H9 (cell line): ENCODE results near the gene LSM3. TPM values are rescaled to one million over a fixed set of nuclear protein-coding genes. Genes with fewer than 3 reads are reported as not detected.
A peak's percentile ranks its signal among the peaks of the same experiment; 100 is the strongest.

Source experiments
- DNase-seq: peaks from one replicate; pipeline ENCODE4 v3.0.0-alpha.2; 2017
- H2AFZ ChIP-seq: one replicate; pipeline ENCODE4 v1.6.1; 2013; ENCODE audit warnings: mild to moderate bottlenecking, low read length, control low read depth, moderate library complexity
- H2AK5ac ChIP-seq: 2 replicates; pipeline ENCODE4 v1.6.1; 2013; ENCODE audit warnings: low read length, control low read depth, mixed read lengths; ENCODE audit not compliant: insufficient read length
- H2BK120ac ChIP-seq: one replicate; pipeline ENCODE4 v1.6.1; 2013; ENCODE audit warnings: low read depth, mild to moderate bottlenecking, low read length, control low read depth, inconsistent platforms; ENCODE audit not compliant: poor library complexity, severe bottlenecking
- H2BK12ac ChIP-seq: 2 replicates; pipeline ENCODE4 v1.6.1; 2013; ENCODE audit warnings: low read length, control low read depth, mixed read lengths, low read depth; ENCODE audit not compliant: insufficient read length
- H2BK15ac ChIP-seq: 2 replicates; pipeline ENCODE4 v1.6.1; 2013; ENCODE audit warnings: low read depth, low read length, control low read depth
- H2BK20ac ChIP-seq: one replicate; pipeline ENCODE4 v1.6.1; 2013; ENCODE audit warnings: low read depth, mild to moderate bottlenecking, low read length, control low read depth, inconsistent platforms; ENCODE audit not compliant: poor library complexity, severe bottlenecking
- H2BK5ac ChIP-seq: 2 replicates; pipeline ENCODE4 v1.6.1; 2013; ENCODE audit warnings: low read length, control low read depth, mixed read lengths; ENCODE audit not compliant: insufficient read length
- H3K14ac ChIP-seq: 2 replicates; pipeline ENCODE4 v1.6.1; 2013; ENCODE audit warnings: low read length, control low read depth; ENCODE audit not compliant: insufficient read depth
- H3K18ac ChIP-seq: 2 replicates; pipeline ENCODE4 v1.6.1; 2013; ENCODE audit warnings: low read depth, mild to moderate bottlenecking, mixed read lengths, low read length, control low read depth; ENCODE audit not compliant: insufficient read length
- H3K23ac ChIP-seq: 2 replicates; pipeline ENCODE4 v1.6.1; 2013; ENCODE audit warnings: low read length, control low read depth, mixed read lengths, low read depth; ENCODE audit not compliant: insufficient read length
- H3K23me2 ChIP-seq: 2 replicates; pipeline ENCODE4 v1.6.1; 2013; ENCODE audit warnings: low read depth, mild to moderate bottlenecking, mixed read lengths, low read length, control low read depth; ENCODE audit not compliant: insufficient read length, poor library complexity, severe bottlenecking
- H3K27ac ChIP-seq: 2 replicates; pipeline ENCODE4 v1.5.1; 2013; ENCODE audit warnings: low read length, control low read depth, mixed read lengths, low read depth; ENCODE audit not compliant: insufficient read length
- H3K27me3 ChIP-seq: 2 replicates; pipeline ENCODE4 v1.6.1; 2013; ENCODE audit warnings: low read length, control low read depth, inconsistent platforms; ENCODE audit not compliant: insufficient read depth
- H3K4ac ChIP-seq: 2 replicates; pipeline ENCODE4 v1.6.1; 2013; ENCODE audit warnings: low read depth, mild to moderate bottlenecking, control low read depth, inconsistent platforms, low read length, moderate library complexity
- H3K4me1 ChIP-seq: 2 replicates; pipeline ENCODE4 v1.6.1; 2013; ENCODE audit warnings: low read length, control low read depth, inconsistent platforms; ENCODE audit not compliant: insufficient read depth
- H3K4me2 ChIP-seq: 2 replicates; pipeline ENCODE4 v1.6.1; 2013; ENCODE audit warnings: low read length, control low read depth, mixed read lengths; ENCODE audit not compliant: insufficient read length, insufficient read depth
- H3K56ac ChIP-seq: 2 replicates; pipeline ENCODE4 v1.6.1; 2013; ENCODE audit warnings: low read depth, mild to moderate bottlenecking, mixed read lengths, low read length, control low read depth; ENCODE audit not compliant: insufficient read length
- H3K79me1 ChIP-seq: 2 replicates; pipeline ENCODE4 v1.6.1; 2013; ENCODE audit warnings: low read depth, mild to moderate bottlenecking, moderate library complexity, low read length, control low read depth, inconsistent platforms; ENCODE audit not compliant: insufficient read depth, poor library complexity, severe bottlenecking
- H3K79me2 ChIP-seq: 2 replicates; pipeline ENCODE4 v1.6.1; 2013; ENCODE audit warnings: low read length, control low read depth, inconsistent platforms; ENCODE audit not compliant: insufficient read depth
- H3K9ac ChIP-seq: 2 replicates; pipeline ENCODE4 v1.6.1; 2013; ENCODE audit warnings: low read length, control low read depth, mixed read lengths; ENCODE audit not compliant: insufficient read length; ENCODE audit errors: extremely low read depth
- H3K9me3 ChIP-seq: one replicate; pipeline ENCODE4 v1.6.1; 2013; ENCODE audit warnings: low read depth, low read length, inconsistent platforms; ENCODE audit not compliant: control insufficient read depth
- H3T11ph ChIP-seq: one replicate; pipeline ENCODE4 v1.6.1; 2013; ENCODE audit warnings: mild to moderate bottlenecking, low read length, control low read depth, inconsistent platforms
- H4K20me1 ChIP-seq: one replicate; pipeline ENCODE4 v1.6.1; 2013; ENCODE audit not compliant: control insufficient read depth, insufficient read length, insufficient read depth
- H4K5ac ChIP-seq: 2 replicates; pipeline ENCODE4 v1.6.1; 2013; ENCODE audit warnings: low read depth, mild to moderate bottlenecking, mixed read lengths, low read length, control low read depth; ENCODE audit not compliant: insufficient read length
- H4K8ac ChIP-seq: replicated peaks from 2 replicates; pipeline ENCODE4 v1.6.1; 2013; ENCODE audit warnings: low read length, control low read depth, mixed read lengths, low read depth; ENCODE audit not compliant: insufficient read length
- H4K91ac ChIP-seq: 2 replicates; pipeline ENCODE4 v1.6.1; 2013; ENCODE audit warnings: low read depth, mild to moderate bottlenecking, moderate library complexity, mixed read lengths, low read length, control low read depth; ENCODE audit not compliant: insufficient read length
- H3K27ac Mint-ChIP-seq, 3 experiments: 2 replicates in 2 of 3; 3 replicates in 1 of 3; pipeline ENCODE4 v1.8.0; 2020 to 2021; ENCODE audit warnings: mixed read lengths in 3 of 3, mild to moderate bottlenecking in 1 of 3, moderate library complexity in 1 of 3
- H3K27me3 Mint-ChIP-seq: 2 replicates; pipeline ENCODE4 v1.8.0; 2021; ENCODE audit warnings: low read depth, mild to moderate bottlenecking, moderate library complexity, mixed read lengths
- H3K36me3 Mint-ChIP-seq, 3 experiments: 2 replicates in 2 of 3; 3 replicates in 1 of 3; pipeline ENCODE4 v1.8.0; 2020 to 2021; ENCODE audit warnings: low read depth in 3 of 3, mixed read lengths in 3 of 3; ENCODE audit not compliant: insufficient read depth in 1 of 3
- H3K4me1 Mint-ChIP-seq, 2 experiments: 2 replicates each; pipeline ENCODE4 v1.8.0; 2020; ENCODE audit warnings: mixed read lengths in 2 of 2
- H3K4me3 Mint-ChIP-seq, 2 experiments: 2 replicates in 1 of 2; 3 replicates in 1 of 2; pipeline ENCODE4 v1.8.0; 2020 to 2021; ENCODE audit warnings: mild to moderate bottlenecking in 2 of 2, mixed read lengths in 2 of 2, moderate library complexity in 1 of 2
- H3K9me3 Mint-ChIP-seq, 2 experiments: 2 replicates in 1 of 2; 3 replicates in 1 of 2; pipeline ENCODE4 v1.8.0; 2020; ENCODE audit warnings: mild to moderate bottlenecking in 2 of 2, mixed read lengths in 2 of 2, moderate library complexity in 1 of 2
- WGBS: extraction: QIAGEN DNeasy Blood & Tissue Kit; methylation state at CpG from one replicate; pipeline ENCODE4 v1.1.7; 2013; ENCODE audit warnings: missing lambda C conversion rate, low lambda C conversion rate, mixed read lengths; ENCODE audit not compliant: insufficient read length; ENCODE audit errors: extremely low coverage; 5-methylcytosine and 5-hydroxymethylcytosine counted together
- total RNA-seq: library from RNA; stranded (reverse); gene quantifications from 2 replicates; pipeline ENCODE4 v1.2.1, GENCODE V29; 2021
- TF ChIP-seq, protein P1 (sequence below): fragments of 200-600 bp; sonication (generic); conservative IDR thresholded peaks from 3 replicates; pipeline ENCODE4 v1.8.0; 2021; ENCODE audit warnings: antibody characterized with exemption, mild to moderate bottlenecking

The LSM3 gene
- total RNA-seq, 1 experiment from 2014 or later, result 24.4 TPM

DNA sequence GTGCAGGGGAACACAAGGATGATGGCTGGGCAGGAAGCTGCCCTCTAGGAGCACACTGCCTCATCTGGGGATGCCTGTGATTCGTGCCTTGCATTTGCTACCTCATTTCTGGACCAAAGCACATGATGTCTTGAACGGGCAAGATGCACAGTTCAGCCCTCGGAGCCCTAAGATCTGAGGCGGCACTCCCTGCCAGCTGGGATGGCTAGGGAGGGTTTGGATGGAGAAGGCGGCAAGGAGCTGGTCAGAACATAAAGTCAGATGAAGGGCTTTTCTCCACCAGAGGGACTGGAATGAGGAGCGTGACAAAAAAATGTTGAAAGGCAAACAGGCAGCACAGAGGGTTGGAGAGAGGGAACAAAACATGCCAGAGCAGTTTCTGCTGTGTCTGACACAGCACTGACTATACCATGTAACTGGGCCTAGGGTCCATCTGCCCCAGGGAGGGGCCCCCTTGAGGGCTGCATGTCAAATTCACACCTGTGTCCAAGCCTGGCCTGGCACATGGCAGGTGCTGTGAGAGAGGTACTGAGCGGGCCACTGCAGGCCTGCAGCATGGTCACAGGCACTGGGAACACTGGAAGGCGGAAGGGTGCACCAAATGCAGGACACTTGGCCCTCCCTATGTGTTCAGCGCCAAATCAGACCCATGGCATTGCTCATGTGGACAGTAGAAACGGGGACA, 32.1 kb upstream of the LSM3 start:
- H3K4ac ChIP-seq, result no peak overlapping the region; the same call in 1 of the 2 replicates
- Mint-ChIP-seq H3K27ac (peak overlapping the region; percentile 8 to 92 (median 11); a peak in 5 of 7 replicates), H3K9me3 (no peaks in the 10 kb centered on the region; a peak in 1 of 5 replicates), H3K4me1 (peaks cover 10 to 24% of the 10 kb centered on the region in 2 experiments), H3K4me3 (no peak overlapping the region), H3K27me3 (no peaks in the 10 kb centered on the region), H3K36me3 (peaks cover 10 to 56% (median 41%) of the 10 kb centered on the region in 3 experiments)
- no peak overlapping the region for H2BK12ac ChIP-seq
- peaks cover 2% of the 10 kb centered on the region for H3K23me2 ChIP-seq
- no peak overlapping the region for H3K14ac ChIP-seq
- H2BK120ac ChIP-seq, result no peak overlapping the region
- H2BK5ac ChIP-seq, result no peak overlapping the region
- no peak overlapping the region for H3K56ac ChIP-seq
- peak; percentile 17 for DNase-seq
- H3K23ac ChIP-seq, result no peak overlapping the region
- H2BK20ac ChIP-seq, result no peak overlapping the region
- H3K27ac ChIP-seq, result no peak overlapping the region
- TF ChIP-seq, protein P1, sequence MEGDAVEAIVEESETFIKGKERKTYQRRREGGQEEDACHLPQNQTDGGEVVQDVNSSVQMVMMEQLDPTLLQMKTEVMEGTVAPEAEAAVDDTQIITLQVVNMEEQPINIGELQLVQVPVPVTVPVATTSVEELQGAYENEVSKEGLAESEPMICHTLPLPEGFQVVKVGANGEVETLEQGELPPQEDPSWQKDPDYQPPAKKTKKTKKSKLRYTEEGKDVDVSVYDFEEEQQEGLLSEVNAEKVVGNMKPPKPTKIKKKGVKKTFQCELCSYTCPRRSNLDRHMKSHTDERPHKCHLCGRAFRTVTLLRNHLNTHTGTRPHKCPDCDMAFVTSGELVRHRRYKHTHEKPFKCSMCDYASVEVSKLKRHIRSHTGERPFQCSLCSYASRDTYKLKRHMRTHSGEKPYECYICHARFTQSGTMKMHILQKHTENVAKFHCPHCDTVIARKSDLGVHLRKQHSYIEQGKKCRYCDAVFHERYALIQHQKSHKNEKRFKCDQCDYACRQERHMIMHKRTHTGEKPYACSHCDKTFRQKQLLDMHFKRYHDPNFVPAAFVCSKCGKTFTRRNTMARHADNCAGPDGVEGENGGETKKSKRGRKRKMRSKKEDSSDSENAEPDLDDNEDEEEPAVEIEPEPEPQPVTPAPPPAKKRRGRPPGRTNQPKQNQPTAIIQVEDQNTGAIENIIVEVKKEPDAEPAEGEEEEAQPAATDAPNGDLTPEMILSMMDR, result no peak
- H2AFZ ChIP-seq, result no peak overlapping the region
- H4K20me1 ChIP-seq, result peaks cover 2% of the 10 kb centered on the region
- no peak overlapping the region for H2AK5ac ChIP-seq
- no peak overlapping the region for H4K5ac ChIP-seq
- H4K8ac ChIP-seq, result no peak overlapping the region
- H3T11ph ChIP-seq, result no peak overlapping the region
- no peak overlapping the region for H3K9ac ChIP-seq
- H3K4me1 ChIP-seq, result peaks cover 6% of the 10 kb centered on the region; the same call in 1 of the 2 replicates
- peak overlapping the region; percentile 46 for H4K91ac ChIP-seq
- H3K4me2 ChIP-seq, result no peak overlapping the region
- H3K9me3 ChIP-seq, result no peaks in the 10 kb centered on the region
- no peak overlapping the region for H2BK15ac ChIP-seq
- H3K18ac ChIP-seq, result no peak overlapping the region
- H3K79me2 ChIP-seq, result no peaks in the 10 kb centered on the region
- no CpG with 5 or more reads among the region's 10 CpGs for WGBS
- no peaks in the 10 kb centered on the region for H3K79me1 ChIP-seq
- no peaks in the 10 kb centered on the region for H3K27me3 ChIP-seq
